Subcutaneous abdominal adipose tissue (tissue), 5 donors: ENCODE results near the gene VPS25.
"Not testable (repeated sequence)": the region's sequence is repeated elsewhere in the genome, so short reads cannot be mapped to it uniquely, and the experiment has no call there.

Experiments used
- H3K27ac ChIP-seq: one replicate; pipeline ENCODE4 v1.7.0; 2013; ENCODE audit warnings: low read depth, mild to moderate bottlenecking, inconsistent platforms, low read length, moderate library complexity
- H3K27me3 ChIP-seq, 5 donors: one replicate each; pipeline ENCODE4 v1.7.0; 2013; ENCODE audit warnings: low read length in 5 of 5, inconsistent platforms in 1 of 5; ENCODE audit not compliant: control insufficient read depth in 5 of 5, insufficient read depth in 4 of 5
- H3K36me3 ChIP-seq, 5 donors: one replicate each; pipeline ENCODE4 v1.7.0; 2013; ENCODE audit warnings: low read length in 5 of 5; ENCODE audit not compliant: control insufficient read depth in 5 of 5, insufficient read depth in 5 of 5
- H3K4me1 ChIP-seq, 5 donors: one replicate each; pipeline ENCODE4 v1.7.0; 2013; ENCODE audit warnings: low read length in 5 of 5, mild to moderate bottlenecking in 3 of 5, moderate library complexity in 1 of 5; ENCODE audit not compliant: control insufficient read depth in 5 of 5, insufficient read depth in 5 of 5
- H3K4me3 ChIP-seq, 5 donors: one replicate each; pipeline ENCODE4 v1.7.0; 2013; ENCODE audit warnings: low read length in 5 of 5, low read depth in 1 of 5
- H3K9ac ChIP-seq, 5 donors: one replicate each; pipeline ENCODE4 v1.7.0; 2013; ENCODE audit warnings: low read length in 5 of 5, mild to moderate bottlenecking in 4 of 5, moderate library complexity in 3 of 5
- H3K9me3 ChIP-seq, 5 donors: one replicate each; pipeline ENCODE4 v1.7.0; 2013; ENCODE audit warnings: low read length in 5 of 5; ENCODE audit not compliant: control insufficient read depth in 5 of 5
- donor health status: healthy.
- donor health status: healthy.
- donor health status: healthy.
- donor health status: healthy.
- donor health status: healthy.

Gene VPS25

DNA sequence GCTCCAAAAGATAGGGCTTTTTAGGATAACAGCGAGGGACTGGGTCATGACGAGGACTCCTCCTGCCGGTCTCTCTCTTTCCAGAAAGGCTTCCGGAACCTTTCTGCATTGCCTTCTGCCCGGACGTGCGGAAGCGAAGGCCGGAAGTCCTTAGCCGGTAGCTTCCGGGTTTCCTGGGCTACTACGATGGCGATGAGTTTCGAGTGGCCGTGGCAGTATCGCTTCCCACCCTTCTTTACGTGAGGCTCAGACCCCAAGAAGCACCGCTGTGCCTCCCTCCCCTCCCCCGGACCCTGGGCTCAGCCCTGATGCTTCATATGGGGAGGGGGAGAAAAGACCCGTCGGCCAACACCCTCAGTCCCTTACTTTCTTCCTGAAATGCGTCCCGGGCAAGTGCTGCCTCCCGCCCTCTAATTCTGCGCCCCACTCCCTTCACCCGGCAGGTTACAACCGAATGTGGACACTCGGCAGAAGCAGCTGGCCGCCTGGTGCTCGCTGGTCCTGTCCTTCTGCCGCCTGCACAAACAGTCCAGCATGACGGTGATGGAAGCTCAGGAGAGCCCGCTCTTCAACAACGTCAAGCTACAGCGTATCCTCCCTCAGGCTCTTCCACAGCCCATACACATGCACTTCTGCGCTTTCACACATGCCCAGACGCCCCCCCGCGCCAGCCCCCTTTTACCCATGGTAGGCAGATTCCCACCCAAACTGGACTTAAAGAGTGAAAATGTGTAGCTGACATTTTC lies at the start of gene VPS25:
Gene VPS25, plus strand, starts transcription at position 160 of the 746 bp plus-strand sequence. Its CDS starts 27 bp downstream, at position 187.
- peak within 1 kb of the TSS; percentile 92 to 97 (median 94) for H3K9ac ChIP-seq
- no peaks in the 10 kb centered on the region for H3K27me3 ChIP-seq
- no peaks in the 10 kb centered on the region for H3K9me3 ChIP-seq
- peak within 1 kb of the TSS; percentile 73 for H3K27ac ChIP-seq
- peaks cover 0 to 18% (median 14%) of the 10 kb centered on the region in 5 donors for H3K4me1 ChIP-seq
- H3K4me3 ChIP-seq: peak within 1 kb of the TSS; percentile 90 to 100 (median 98)
- peaks cover 5 to 34% (median 26%) of the 10 kb centered on the region in 5 donors for H3K36me3 ChIP-seq

DNA sequence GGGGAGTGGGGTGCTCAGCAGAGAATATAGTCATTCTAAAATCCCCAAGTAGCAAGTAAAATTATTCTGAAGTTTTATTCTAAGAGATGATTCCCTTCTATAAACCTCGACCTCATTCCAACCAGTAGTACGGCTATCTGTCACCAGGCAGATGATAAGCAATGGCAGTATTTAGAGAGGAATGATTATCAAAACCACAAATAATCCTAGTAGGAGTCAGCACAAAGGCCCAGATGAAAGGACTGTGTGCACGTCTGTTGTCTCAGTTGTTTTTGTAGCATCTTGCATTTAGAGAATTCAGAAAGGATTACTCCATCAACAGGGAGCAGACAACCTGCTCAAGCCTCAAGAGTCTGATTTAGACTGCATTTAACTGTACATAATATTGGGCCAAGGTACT lies 49.6 kb upstream of the VPS25 start:
- peaks cover 0 to 2% (median 0%) of the 10 kb centered on the region in 5 donors for H3K4me1 ChIP-seq
- no peak overlapping the region for H3K27ac ChIP-seq
- peaks cover 35 to 83% (median 60%) of the 10 kb centered on the region in 5 donors for H3K36me3 ChIP-seq
- no peak overlapping the region for H3K9ac ChIP-seq
- H3K4me3 ChIP-seq: no peak overlapping the region
- no peaks in the 10 kb centered on the region for H3K9me3 ChIP-seq
- H3K27me3 ChIP-seq: no peaks in the 10 kb centered on the region

DNA sequence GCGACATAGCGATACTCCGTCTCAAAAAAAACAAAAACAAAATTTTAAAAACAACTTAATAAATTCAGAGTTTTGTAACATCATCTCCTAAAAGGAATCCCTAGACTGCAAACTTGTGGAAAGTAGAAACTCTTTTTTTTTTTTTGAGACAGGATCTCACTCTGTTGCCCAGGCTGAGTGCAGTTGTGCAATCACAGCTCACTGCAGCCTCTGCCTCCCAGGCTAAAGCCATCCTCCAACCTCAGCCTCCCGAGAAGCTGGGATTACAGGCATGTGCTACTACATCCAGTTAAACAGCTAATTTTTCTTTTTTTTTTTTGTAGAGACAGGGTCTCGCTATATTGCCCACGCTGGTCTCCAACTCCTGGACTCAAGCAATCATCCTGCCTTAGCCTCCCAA lies 48.1 kb upstream of the VPS25 start:
- Histone ChIP-seq H3K27me3 (no peaks in the 10 kb centered on the region), H3K4me1 (peaks cover 0 to 2% (median 0%) of the 10 kb centered on the region in 5 donors), H3K9me3 (no peaks in the 10 kb centered on the region), H3K9ac (no peak overlapping the region), H3K4me3 (no peak overlapping the region), H3K27ac (no peak overlapping the region), H3K36me3 (peaks cover 30 to 83% (median 59%) of the 10 kb centered on the region in 5 donors)

DNA sequence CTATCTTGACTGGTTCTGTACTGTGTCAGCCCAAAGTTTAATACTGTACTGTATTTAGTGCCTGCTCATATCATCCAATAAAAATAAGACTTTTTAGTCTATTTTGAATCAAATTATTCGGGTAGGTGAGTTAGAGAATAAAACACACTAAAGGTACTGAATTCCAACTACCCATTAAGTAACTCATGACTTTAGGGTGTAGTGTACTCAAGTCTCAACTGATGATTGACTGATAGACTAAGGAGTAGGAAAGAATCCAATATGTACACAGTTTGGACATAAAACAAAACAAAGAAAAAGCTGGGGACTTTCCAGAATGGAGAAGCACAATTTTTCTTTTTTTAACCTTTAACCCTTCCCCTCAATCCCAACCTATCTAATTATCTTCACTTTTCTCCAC lies 32.5 kb upstream of the VPS25 start:
- Histone ChIP-seq H3K4me3 (no peak overlapping the region), H3K36me3 (peaks cover 0 to 5% (median 0%) of the 10 kb centered on the region in 5 donors), H3K4me1 (peaks cover 0 to 66% (median 41%) of the 10 kb centered on the region in 5 donors), H3K9me3 (no peaks in the 10 kb centered on the region), H3K27me3 (no peaks in the 10 kb centered on the region), H3K9ac (no peak overlapping the region), H3K27ac (peak overlapping the region; percentile 93)

DNA sequence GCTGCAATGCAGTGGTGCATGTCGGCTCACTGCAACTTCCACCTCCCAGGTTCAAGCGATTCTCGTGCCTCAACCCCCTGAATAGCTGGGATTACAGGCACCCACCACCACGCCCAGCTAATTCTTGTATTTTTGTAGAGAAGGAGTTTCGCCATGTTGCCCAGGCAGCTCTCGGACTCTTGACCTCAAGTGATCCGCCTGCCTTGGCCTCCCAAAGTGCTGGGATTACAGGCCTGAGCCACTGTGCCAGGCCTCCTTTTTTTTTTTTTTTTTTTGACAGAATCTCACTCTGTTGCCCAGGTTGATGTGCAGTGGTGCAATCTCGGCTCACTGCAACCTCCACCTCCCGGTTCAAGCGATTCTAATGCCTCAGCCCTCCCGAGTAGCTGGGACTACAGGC lies 30.3 kb upstream of the VPS25 start:
- H3K4me3 ChIP-seq: not testable (repeated sequence)
- peak overlapping the region; percentile 93 for H3K27ac ChIP-seq

DNA sequence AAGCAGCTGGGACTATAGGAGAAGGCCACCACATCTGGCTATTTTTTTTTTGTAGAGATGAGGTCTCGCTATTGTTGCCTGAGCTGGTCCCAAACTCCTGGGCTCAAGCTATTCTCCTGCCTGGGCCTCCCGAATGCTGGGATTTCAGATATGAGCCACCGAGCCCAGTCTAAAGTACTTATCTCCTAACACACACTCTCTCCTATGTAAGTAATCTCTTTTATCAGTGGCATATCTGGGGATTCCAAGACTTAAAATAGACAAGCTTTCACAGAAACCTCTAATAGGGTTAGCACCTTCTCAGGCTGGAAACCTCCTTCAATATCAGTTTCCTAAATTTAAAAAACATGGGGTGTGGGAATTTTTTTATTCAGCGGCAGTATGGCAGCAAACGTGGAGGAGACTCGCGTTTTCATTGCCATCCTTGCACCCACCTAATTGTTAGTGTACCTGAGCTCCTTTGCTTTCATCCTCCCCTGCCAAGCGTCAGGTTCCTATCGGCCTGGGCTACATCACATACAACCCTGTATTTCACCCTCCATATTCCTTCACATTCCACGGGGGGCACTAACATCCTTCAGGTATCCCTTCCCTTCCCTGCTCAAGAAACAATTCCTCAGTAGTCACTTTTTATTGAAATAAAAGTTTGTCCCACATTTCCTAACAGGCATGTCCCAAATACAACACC lies 29.5 kb upstream of the VPS25 start:
- peaks cover 0 to 5% (median 0%) of the 10 kb centered on the region in 5 donors for H3K36me3 ChIP-seq
- H3K27ac ChIP-seq: peak overlapping the region; percentile 93
- peaks cover 7 to 63% (median 50%) of the 10 kb centered on the region in 5 donors for H3K4me1 ChIP-seq
- H3K9ac ChIP-seq: peak overlapping the region; percentile 39 to 87 (median 81)
- H3K27me3 ChIP-seq: no peaks in the 10 kb centered on the region
- peak overlapping the region; percentile 72 to 85 (median 81) for H3K4me3 ChIP-seq
- no peaks in the 10 kb centered on the region for H3K9me3 ChIP-seq

More for the DNA sequence above, 30.3 kb upstream of the VPS25 start:
- H3K27me3 ChIP-seq, H3K36me3 ChIP-seq, H3K9me3 ChIP-seq: not testable (repeated sequence)
- H3K9ac ChIP-seq: peak overlapping the region in 1 of 5 donors; percentile 77
- peaks cover 4 to 55% (median 42%) of the 10 kb centered on the region in 5 donors for H3K4me1 ChIP-seq

DNA sequence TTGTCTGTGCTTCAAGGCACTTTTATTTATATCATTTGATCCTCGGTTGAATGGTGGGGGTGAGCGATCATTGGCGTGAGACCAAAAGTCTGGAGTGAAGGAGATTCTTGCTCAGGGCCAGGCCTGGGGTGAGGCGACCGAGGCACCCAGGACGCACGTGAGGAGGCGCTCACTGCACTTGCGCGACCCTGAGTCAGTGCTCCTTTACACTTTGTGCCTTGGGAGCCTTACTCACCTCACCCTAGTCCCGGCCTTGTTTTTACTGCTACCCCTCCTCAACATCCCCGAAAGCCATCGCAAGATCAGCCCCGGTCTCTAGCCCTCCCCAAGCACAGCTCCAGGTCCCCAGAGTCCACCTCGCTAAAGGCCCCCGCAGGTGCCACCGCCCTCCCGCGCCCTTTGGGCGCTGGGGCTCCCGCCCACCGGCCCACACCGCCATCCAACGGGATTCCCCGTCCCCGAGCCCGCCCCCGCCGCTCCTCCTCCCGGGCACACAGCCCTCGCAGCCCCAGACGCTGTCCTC lies 28.9 kb upstream of the VPS25 start:
- H3K9ac ChIP-seq: peak overlapping the region; percentile 39 to 87 (median 81)
- peak overlapping the region; percentile 72 to 85 (median 81) for H3K4me3 ChIP-seq
- H3K9me3 ChIP-seq: no peaks in the 10 kb centered on the region
- H3K4me1 ChIP-seq: peaks cover 11 to 64% (median 56%) of the 10 kb centered on the region in 5 donors
- H3K36me3 ChIP-seq: peaks cover 0 to 5% (median 0%) of the 10 kb centered on the region in 5 donors
- H3K27me3 ChIP-seq: no peaks in the 10 kb centered on the region
- H3K27ac ChIP-seq: peak overlapping the region; percentile 93

DNA sequence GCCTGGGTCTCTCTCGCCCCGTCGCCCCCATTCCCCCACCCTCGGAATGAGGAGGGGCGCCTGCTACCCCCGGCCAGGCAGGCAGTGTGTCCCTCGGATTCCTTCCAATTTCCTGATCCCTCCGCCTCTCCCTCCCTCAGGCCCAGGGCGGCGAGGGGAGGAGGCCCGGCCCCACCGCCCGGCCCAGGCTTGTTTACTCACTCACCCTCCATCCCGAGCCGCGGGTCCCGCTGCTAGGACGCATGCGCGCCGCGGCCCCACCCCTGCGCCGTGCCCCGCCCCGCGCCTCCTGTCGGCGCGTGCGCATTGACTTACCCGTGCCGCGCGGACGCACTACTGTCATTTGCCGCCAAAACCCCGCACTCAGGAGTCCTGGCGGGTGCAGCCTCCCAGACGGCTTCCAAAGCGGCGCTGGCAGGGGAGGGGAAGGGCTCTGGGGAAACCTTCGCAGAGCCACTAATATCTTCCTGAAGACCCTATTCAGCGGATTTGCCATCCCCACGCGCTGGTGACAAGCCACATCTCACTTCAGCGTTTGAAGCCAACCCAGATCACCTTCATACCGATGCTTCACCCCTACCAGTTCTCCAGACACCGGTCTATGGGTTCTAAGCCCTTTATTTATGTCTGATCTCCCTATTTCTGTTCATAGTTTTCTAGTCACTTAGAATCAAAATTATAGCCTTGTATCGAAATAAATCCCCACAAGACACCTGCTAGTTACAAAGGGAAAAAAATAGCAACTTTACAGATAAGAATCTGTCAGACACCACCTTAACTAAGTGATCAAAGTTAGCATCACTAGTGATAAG lies 28.2 kb upstream of the VPS25 start, which contains the start of gene EZH1:
Gene EZH1, minus strand, starts transcription at position 235 of the 812 bp plus-strand sequence. CDS start 16,099 bp downstream, outside the sequence.
- H3K36me3 ChIP-seq: peaks cover 0 to 5% (median 0%) of the 10 kb centered on the region in 5 donors
- no peaks in the 10 kb centered on the region for H3K27me3 ChIP-seq
- no peaks in the 10 kb centered on the region for H3K9me3 ChIP-seq
- peaks cover 14 to 67% (median 58%) of the 10 kb centered on the region in 5 donors for H3K4me1 ChIP-seq
- peak within 1 kb of the TSS; percentile 72 to 85 (median 81) for H3K4me3 ChIP-seq
- H3K27ac ChIP-seq: peak within 1 kb of the TSS; percentile 93
- H3K9ac ChIP-seq: peak within 1 kb of the TSS; percentile 39 to 87 (median 81)

DNA sequence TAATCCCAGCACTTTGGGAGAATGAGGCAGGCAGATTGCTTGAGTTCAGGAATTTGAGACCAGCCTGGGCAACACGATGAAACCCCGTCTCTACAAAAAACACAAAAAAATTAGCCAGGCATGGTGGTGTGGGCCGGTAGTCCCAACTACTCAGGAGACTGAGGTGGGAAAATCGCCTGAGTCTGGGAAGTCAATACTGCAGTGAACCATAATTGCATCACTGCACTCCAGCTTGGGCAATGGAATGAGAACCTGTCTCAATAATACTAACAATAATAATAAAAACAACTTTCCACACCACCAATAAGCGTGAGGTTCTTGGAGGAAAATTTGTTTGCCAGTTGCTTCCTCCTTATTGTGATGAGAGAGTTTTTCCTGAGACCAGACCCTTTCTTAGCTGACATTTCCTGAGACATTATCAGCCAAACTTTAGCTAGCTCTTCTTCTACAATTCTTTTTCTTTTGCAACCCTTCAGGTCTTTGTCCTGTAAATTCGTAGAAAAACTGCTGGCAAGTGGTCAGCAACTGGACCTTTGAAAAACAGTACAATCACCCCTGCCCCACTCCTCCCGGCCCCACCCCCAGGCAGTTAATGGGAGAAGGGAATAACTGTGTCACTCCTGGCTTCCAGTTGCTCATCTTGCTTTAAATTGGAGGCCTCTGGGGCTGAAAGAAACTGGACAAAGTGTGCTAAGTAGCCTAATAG lies 24.9 kb upstream of the VPS25 start:
- H3K27ac ChIP-seq: peak overlapping the region; percentile 97

More for the DNA sequence above, 24.9 kb upstream of the VPS25 start:
- Histone ChIP-seq H3K9ac (peak overlapping the region in 3 of 5 donors; percentile 49 to 58 (median 55)), H3K36me3 (no peaks in the 10 kb centered on the region), H3K9me3 (no peaks in the 10 kb centered on the region), H3K4me3 (peak overlapping the region in 1 of 5 donors; percentile 11), H3K27me3 (no peaks in the 10 kb centered on the region), H3K4me1 (peaks cover 25 to 61% (median 57%) of the 10 kb centered on the region in 5 donors)
